Erythroblast (primary cell): ENCODE results near the gene EFCAB10.
"Not testable (repeated sequence)": the region's sequence is repeated elsewhere in the genome, so short reads cannot be mapped to it uniquely, and the experiment has no call there.

ENCODE experiments used
- GATA1 ChIP-seq: IDR thresholded peaks from 2 replicates; pipeline ENCODE4 v1.6.1; 2011; ENCODE audit warnings: low read depth, mild to moderate bottlenecking, control low read depth, low read length, moderate library complexity
- POLR2A ChIP-seq: IDR thresholded peaks from 2 replicates; pipeline ENCODE4 v1.6.1; 2011; ENCODE audit warnings: mild to moderate bottlenecking, low read length

DNA sequence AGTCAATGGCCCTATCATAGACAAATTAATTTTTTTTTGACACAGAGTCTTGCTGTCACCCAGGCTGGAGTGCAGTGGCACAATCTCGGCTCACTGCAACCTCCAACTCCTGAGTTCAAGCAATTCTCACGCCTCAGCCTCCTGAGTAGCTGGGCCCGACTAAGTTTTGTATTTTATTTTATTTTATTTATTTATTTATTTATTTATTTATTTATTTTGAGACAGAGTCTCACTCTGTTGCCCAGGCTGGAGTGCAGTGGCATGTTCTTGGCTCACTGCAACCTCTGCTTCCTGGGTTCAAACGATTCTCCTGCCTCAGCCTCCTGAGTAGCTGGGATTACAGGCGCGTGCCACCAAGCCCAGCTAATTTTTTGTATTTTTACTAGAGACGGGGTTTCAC lies 65.7 kb downstream of the EFCAB10 start:
- TF ChIP-seq POLR2A, GATA1: not testable (repeated sequence)
